Fibroblast of skin of right biceps (primary cell): ENCODE data around the gene RBM26.
"Not testable (repeated sequence)": the region's sequence is repeated elsewhere in the genome, so short reads cannot be mapped to it uniquely, and the experiment has no call there.

Source experiments
- DNase-seq: peaks from one replicate; pipeline ENCODE4 v3.0.0-alpha.2; 2013

Gene RBM26

GRCh38 chr13:79386125-79386826 lies 19.8 kb downstream of the RBM26 start:
- DNase-seq = peak; percentile 31

DNA sequence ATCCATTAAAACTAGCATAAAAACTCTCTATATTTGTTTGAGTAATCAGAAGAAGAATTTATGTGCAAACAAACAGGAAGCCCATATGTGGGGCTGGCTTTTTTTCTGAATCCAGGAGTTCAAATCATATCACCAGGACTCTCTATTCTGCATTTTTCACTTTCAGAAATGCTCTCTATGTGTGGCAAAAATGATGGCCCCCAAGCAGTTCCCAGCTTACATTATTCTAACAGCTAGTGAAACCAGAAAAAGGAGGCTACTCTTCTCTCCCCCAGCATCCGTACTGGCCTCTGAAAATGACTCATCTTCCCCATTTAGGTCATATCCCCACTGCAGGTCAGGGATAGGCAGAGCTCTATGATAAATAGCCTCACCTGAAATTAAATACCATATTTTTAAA lies 20.4 kb downstream of the RBM26 start:
- peak; percentile 10 for DNase-seq

DNA sequence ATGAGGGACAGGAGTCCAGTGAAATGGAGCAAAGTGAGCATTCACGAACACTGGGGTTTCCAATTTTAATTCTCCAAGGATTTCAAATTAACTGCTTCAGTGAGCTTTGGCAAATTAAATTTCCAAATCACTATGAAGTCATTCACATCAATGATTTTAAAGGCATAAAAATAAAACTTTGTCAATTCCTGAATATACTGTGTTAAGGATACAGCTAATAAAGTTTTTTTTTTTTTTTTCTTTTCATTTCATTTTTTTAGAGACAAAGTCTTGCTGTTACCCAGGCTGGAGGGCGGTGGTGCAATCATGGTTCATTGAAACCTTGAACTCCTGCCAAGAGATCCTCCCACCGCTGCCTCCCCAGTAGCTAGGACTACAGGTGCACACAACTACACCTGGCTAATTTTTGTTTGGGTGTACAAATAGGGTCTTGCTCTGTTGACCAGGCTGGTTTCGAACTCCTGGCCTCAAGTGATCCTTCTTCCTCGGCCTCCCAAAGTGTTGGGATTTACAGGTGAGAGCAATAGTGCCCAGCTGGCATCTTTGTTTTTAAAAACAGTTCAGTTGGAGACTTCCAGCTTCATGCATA lies 21.9 kb downstream of the RBM26 start:
- DNase-seq = no peak

GRCh38 chr13:79382545-79383275 lies 23.3 kb downstream of the RBM26 start:
- no peak for DNase-seq

DNA sequence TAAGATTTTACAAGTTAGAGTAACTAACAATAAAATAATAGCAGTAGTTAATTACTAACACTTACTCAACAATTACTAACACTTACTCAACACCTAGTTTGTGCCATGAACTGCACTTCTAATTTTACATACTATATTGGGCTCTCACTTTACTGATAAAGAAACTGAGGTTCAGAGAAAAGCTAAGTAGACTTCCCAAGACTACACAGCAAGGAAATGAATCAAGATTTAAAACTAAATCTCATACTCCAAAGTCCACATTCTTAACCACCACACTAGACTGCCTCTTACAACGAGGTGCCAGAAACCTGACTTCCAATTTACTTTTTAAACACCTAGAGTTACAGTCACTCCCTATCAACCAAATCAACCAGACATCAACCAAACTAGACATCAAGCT lies 25.1 kb downstream of the RBM26 start:
- DNase-seq = no peak

- DNase-seq = no peak
Observed at GRCh38 chr13:79379274-79379673, 26.8 kb downstream of the RBM26 start.

GRCh38 chr13:79376843-79377242 lies 29.2 kb downstream of the RBM26 start:
- no peak for DNase-seq

GRCh38 chr13:79374578-79374977 lies 31.5 kb downstream of the RBM26 start:
- DNase-seq = no peak

GRCh38 chr13:79373916-79374315 lies 32.1 kb downstream of the RBM26 start:
- DNase-seq = no peak

DNA sequence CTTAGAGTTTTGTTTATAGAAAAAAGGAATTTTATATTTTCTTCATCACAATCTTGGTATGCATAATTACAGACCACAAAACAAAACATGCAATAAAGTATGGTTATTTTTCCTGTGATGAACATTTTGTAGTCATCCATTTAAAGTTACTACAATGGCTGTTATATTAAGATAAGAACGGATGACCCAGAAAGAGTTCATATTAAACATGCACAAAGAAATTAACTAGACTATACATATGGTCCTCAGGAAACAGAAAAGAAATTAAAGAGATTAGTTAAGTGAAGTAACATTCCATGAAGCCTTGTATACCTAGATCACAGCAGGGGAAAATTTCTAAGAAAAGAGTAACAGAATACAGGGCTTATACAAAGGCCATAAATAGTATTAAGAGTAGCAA lies 36.8 kb downstream of the RBM26 start:
- no peak for DNase-seq

DNA sequence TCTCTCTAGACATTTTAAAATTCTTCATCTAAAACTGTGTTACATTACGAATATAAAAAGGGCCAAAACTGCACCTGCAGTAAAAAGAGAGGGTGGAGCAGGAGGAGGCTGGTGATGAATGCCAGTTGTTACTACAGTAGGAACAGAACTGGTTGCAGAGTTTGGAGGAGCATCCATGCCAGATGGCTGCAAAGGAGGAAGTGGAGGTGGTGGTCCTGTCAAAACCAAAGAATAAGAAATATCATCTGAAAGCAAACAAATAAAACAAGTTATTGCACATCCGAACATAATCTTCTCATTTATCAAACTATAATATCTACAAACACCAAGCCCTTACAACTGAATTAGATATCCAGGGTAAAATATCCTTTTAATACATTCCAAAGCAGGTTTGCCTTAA lies 40.1 kb downstream of the RBM26 start:
- no peak for DNase-seq

GRCh38 chr13:79361299-79361698 lies 44.8 kb downstream of the RBM26 start:
- no peak for DNase-seq

GRCh38 chr13:79360095-79360494 lies 46.0 kb downstream of the RBM26 start:
- DNase-seq = no peak

DNA sequence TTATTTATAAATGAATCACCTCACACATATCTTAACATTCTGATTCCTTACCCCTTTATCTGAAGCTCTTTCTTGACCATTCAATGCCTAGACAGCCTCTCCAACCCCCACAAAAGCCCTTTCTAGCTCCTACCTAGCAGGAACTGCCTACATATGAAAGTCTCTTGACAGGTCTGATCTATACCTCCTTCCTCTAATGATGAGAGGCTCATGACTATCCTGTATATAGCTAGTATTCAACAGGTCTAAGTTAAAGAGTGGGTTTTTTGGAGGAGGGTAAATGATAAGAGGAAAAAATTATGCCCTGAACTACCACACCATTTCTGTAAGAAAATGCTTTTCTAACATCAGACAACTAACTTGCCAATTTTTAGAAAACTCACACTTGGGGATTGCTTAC lies 47.0 kb downstream of the RBM26 start:
- DNase-seq = no peak

- DNase-seq = no peak
Observed at GRCh38 chr13:79354285-79354684, 51.8 kb downstream of the RBM26 start.

- no peak for DNase-seq
Observed at GRCh38 chr13:79353693-79354092, 52.4 kb downstream of the RBM26 start.

DNA sequence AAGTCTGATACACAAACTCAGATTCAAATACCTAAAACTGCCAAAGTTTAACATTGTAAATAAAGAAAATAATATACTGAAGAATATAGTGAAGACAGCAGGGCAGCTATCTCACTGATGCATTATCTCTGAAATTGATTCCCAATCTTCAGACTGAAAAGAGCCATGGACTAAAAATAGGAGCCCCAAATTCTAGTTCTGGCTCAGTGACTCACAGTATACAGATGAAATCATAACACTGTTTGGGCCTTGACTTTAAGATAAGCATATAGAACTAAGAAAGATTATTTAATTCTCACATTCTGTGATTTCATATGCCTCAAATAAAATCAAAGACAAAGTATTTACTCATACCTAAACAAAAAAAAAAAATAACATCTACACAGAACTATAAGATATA lies 53.9 kb downstream of the RBM26 start:
- no peak for DNase-seq

DNA sequence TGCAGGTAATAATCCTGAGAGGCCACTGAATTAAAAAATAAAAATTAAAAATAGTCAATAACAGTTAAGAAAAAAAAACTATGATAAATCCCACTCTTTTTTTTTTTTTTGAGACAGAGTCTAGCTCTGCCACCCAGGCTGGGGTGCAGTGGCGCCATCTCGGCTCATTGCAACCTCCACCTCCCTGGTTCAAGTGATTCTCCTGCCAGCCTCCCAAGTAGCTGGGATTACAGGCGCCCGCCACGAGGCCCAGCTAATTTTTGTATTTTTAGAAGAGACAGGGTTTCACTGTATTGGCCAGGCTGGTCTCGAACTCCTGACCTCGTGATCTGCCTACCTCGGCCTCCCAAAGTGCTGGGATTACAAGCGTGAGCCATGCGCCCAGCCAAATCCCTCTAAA lies 56.4 kb downstream of the RBM26 start:
- DNase-seq = not testable (repeated sequence)

DNA sequence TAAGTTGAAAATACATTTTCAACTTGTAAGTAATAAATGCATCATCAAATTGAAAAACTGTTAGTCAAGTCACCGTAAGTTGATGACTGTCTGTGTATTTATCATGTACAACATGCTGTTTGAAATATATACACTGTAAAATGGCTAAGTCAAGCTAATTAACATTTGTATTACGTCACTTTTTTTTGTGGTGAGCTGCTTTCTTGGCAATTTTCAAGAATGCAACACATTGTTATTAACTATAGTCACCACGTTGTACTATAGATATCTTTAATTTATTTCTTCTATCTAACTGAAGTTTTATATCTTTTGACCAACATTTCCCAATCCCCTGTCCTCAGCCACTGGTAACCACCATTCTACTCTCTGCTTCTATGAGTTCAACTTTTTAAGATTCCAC lies 57.0 kb downstream of the RBM26 start:
- peak; percentile 45 for DNase-seq

DNA sequence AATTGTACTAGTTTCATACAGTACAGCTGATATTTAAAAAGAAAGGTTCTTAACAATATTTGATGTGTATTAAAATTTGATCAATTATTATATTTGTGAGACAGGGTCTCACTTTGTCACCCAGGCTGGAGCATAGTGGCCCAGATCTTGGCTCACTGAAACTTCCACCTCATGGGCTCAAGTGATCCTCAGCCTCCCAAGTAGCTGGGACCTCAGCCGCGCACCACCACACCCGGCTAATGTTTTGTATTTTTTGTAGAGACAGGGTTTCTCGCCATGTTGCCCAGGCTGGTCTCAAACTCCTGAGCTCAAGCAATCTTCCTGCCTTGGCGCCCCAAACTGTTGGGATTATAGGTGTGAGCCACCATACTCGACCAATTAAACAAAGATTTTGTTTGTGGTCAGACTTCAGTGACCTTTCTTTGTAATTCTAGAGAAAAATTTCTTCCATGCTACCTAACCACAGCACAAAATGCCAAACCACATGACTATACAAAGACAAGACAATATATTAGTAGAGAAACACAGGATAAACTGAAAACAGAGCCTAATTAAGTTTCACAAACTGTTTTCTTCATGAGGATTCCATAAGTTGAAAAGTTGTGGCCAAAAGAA lies 59.6 kb downstream of the RBM26 start:
- no peak for DNase-seq

GRCh38 chr13:79341202-79341601 lies 64.9 kb downstream of the RBM26 start:
- no peak for DNase-seq

- DNase-seq = no peak
Observed at GRCh38 chr13:79340490-79340889, 65.6 kb downstream of the RBM26 start.

GRCh38 chr13:79338343-79338742 lies 67.7 kb downstream of the RBM26 start:
- no peak for DNase-seq

DNA sequence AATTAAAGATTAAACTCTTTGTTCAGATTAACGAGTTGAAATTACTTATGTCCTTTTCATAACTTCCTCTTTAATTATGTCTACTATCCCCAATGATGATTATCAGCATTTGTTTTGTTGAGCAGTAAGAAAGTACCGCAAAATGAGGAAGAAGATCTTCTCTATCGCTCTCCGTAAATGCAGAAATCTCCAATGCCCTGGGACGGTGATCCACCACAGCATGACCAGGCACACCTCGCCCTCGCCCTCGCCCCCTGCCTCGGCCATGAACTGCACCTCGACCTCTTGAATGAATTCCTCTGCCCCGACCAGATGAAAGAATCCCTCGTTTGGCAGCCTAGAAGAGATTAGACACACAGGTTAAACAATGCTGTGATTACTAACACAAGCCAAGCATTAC lies 69.1 kb downstream of the RBM26 start:
- no peak for DNase-seq
